Measurements from ENCODE around the gene GOLGA8M.
"Not testable (repeated sequence)": the region's sequence is repeated elsewhere in the genome, so short reads cannot be mapped to it uniquely, and the experiment has no call there.

The GOLGA8M gene

DNA sequence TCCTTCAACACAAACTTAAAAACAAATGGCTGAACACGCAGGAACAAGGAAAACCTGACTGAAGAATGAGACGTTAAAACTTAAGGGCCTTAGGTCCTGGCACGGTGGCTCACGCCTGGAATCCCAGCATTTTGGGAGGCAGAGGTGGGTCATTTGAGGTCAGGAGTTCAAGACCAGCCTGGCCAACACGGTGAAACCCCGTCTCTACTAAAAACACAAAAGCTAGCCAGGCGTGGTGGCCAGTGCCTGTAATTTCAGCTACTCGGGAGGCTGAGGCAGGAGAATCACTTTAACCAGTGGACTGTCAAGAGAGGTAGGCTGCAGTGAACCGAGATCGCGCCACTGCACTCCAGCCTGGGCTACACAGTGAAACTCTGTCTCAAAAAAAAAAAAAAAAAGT lies 6.4 kb upstream of the GOLGA8M start:
- not testable (repeated sequence) for H3K56ac ChIP-seq (ENCODE audit: low read length); H4K5ac ChIP-seq (ENCODE audit: low read length); H3K27ac ChIP-seq (ENCODE audit: low read depth, low read length); DNase-seq; H2BK15ac ChIP-seq (replicated peaks; ENCODE audit: low read depth); H2BK120ac ChIP-seq (ENCODE audit: low read depth, low read length); H2AK5ac ChIP-seq (ENCODE audit: low read length); H4K8ac ChIP-seq (ENCODE audit: low read depth, low read length); H3K23ac ChIP-seq (ENCODE audit: low read length); H3K4me2 ChIP-seq (ENCODE audit: low read length); H3K9ac ChIP-seq (ENCODE audit: low read length); H3K18ac ChIP-seq (ENCODE audit: low read length); H3K36me3 ChIP-seq (ENCODE audit: control insufficient read depth, insufficient read depth, low read length); H3K4me1 ChIP-seq (ENCODE audit: control insufficient read depth, low read depth, low read length); H3K4ac ChIP-seq (ENCODE audit: low read depth, low read length); H2BK5ac ChIP-seq (ENCODE audit: low read length); H3K79me2 ChIP-seq (ENCODE audit: control insufficient read depth, insufficient read depth, low read length); H3K4me3 ChIP-seq (ENCODE audit: low read length); H3K27me3 ChIP-seq (ENCODE audit: insufficient read depth, low read length, poor library complexity); H3K79me1 ChIP-seq (ENCODE audit: low read length)
- no CpG with 5 or more reads among the region's 11 CpGs for WGBS (ENCODE audit: extremely low coverage, insufficient coverage, low lambda C conversion rate)

- H3K27ac ChIP-seq (ENCODE audit: low read depth, low read length); H2BK15ac ChIP-seq (replicated peaks; ENCODE audit: low read depth); H3K9ac ChIP-seq (ENCODE audit: low read length); DNase-seq; H3K4me3 ChIP-seq (ENCODE audit: low read length); H3K79me2 ChIP-seq (ENCODE audit: control insufficient read depth, insufficient read depth, low read length); H3K36me3 ChIP-seq (ENCODE audit: control insufficient read depth, insufficient read depth, low read length); H3K27me3 ChIP-seq (ENCODE audit: insufficient read depth, low read length, poor library complexity); H4K5ac ChIP-seq (ENCODE audit: low read length); H2AK5ac ChIP-seq (ENCODE audit: low read length); H3K56ac ChIP-seq (ENCODE audit: low read length); H3K23ac ChIP-seq (ENCODE audit: low read length); H3K4me2 ChIP-seq (ENCODE audit: low read length); H3K18ac ChIP-seq (ENCODE audit: low read length); H4K8ac ChIP-seq (ENCODE audit: low read depth, low read length); H2BK120ac ChIP-seq (ENCODE audit: low read depth, low read length); H3K79me1 ChIP-seq (ENCODE audit: low read length); H3K4me1 ChIP-seq (ENCODE audit: control insufficient read depth, low read depth, low read length); H2BK5ac ChIP-seq (ENCODE audit: low read length); H3K4ac ChIP-seq (ENCODE audit: low read depth, low read length): not testable (repeated sequence)
- no CpG with 5 or more reads among the region's 4 CpGs for WGBS (ENCODE audit: extremely low coverage, insufficient coverage, low lambda C conversion rate)
Observed at GRCh38 chr15:28714176-28714575, 2.0 kb upstream of the GOLGA8M start.

DNA sequence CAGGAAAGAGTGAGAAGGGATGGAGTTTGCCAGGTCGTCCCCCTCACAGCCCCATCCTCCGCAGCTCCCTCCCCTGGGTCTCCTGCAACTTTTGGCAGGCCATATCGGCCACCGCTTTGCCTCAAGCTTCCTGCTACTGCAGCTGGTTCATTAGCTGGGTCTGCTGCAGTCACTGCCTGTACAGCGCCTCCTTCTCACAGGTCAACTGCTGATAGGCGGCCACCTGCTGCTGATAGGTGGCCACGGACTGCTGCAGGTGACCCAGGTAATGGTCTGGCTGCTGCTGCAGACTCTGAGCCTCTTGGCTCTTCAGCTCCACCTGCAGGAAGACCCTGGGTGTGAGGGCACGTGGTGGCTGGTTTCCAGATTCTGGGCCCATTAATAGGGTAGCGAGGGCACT lies 8.3 kb downstream of the GOLGA8M start:
- not testable (repeated sequence) for H3K4me2 ChIP-seq (ENCODE audit: low read length); H3K4me1 ChIP-seq (ENCODE audit: control insufficient read depth, low read depth, low read length); H4K5ac ChIP-seq (ENCODE audit: low read length); H2BK120ac ChIP-seq (ENCODE audit: low read depth, low read length); H3K18ac ChIP-seq (ENCODE audit: low read length); H2AK5ac ChIP-seq (ENCODE audit: low read length); H3K23ac ChIP-seq (ENCODE audit: low read length); H2BK15ac ChIP-seq (replicated peaks; ENCODE audit: low read depth); H3K36me3 ChIP-seq (ENCODE audit: control insufficient read depth, insufficient read depth, low read length); H3K79me1 ChIP-seq (ENCODE audit: low read length); H3K4ac ChIP-seq (ENCODE audit: low read depth, low read length); H3K56ac ChIP-seq (ENCODE audit: low read length); H2BK5ac ChIP-seq (ENCODE audit: low read length); H3K27me3 ChIP-seq (ENCODE audit: insufficient read depth, low read length, poor library complexity); H3K27ac ChIP-seq (ENCODE audit: low read depth, low read length); H3K9ac ChIP-seq (ENCODE audit: low read length); H4K8ac ChIP-seq (ENCODE audit: low read depth, low read length); H3K4me3 ChIP-seq (ENCODE audit: low read length); H3K79me2 ChIP-seq (ENCODE audit: control insufficient read depth, insufficient read depth, low read length)
- no CpG with 5 or more reads among the region's 9 CpGs for WGBS (ENCODE audit: extremely low coverage, insufficient coverage, low lambda C conversion rate)
- DNase-seq = peak; percentile 35

- not testable (repeated sequence) for H3K79me1 ChIP-seq (ENCODE audit: low read length); H3K4ac ChIP-seq (ENCODE audit: low read depth, low read length); H2BK5ac ChIP-seq (ENCODE audit: low read length); H3K27ac ChIP-seq (ENCODE audit: low read depth, low read length); H3K36me3 ChIP-seq (ENCODE audit: control insufficient read depth, insufficient read depth, low read length); H3K56ac ChIP-seq (ENCODE audit: low read length); H3K23ac ChIP-seq (ENCODE audit: low read length); H3K27me3 ChIP-seq (ENCODE audit: insufficient read depth, low read length, poor library complexity); H3K79me2 ChIP-seq (ENCODE audit: control insufficient read depth, insufficient read depth, low read length); H3K4me2 ChIP-seq (ENCODE audit: low read length); H3K9ac ChIP-seq (ENCODE audit: low read length); H4K5ac ChIP-seq (ENCODE audit: low read length); H3K4me3 ChIP-seq (ENCODE audit: low read length); DNase-seq; H2BK120ac ChIP-seq (ENCODE audit: low read depth, low read length); H4K8ac ChIP-seq (ENCODE audit: low read depth, low read length); H3K4me1 ChIP-seq (ENCODE audit: control insufficient read depth, low read depth, low read length); H3K18ac ChIP-seq (ENCODE audit: low read length); H2BK15ac ChIP-seq (replicated peaks; ENCODE audit: low read depth); H2AK5ac ChIP-seq (ENCODE audit: low read length)
- no CpG with 5 or more reads among the region's 11 CpGs for WGBS (ENCODE audit: extremely low coverage, insufficient coverage, low lambda C conversion rate)
Observed at GRCh38 chr15:28702427-28702826, 9.8 kb downstream of the GOLGA8M start.

GRCh38 chr15:28694006-28694751 lies 18.0 kb downstream of the GOLGA8M start:
- H3K56ac ChIP-seq (ENCODE audit: low read length); H3K23ac ChIP-seq (ENCODE audit: low read length); H4K5ac ChIP-seq (ENCODE audit: low read length); DNase-seq; H3K79me1 ChIP-seq (ENCODE audit: low read length); H3K4me2 ChIP-seq (ENCODE audit: low read length); H3K4ac ChIP-seq (ENCODE audit: low read depth, low read length); H3K36me3 ChIP-seq (ENCODE audit: control insufficient read depth, insufficient read depth, low read length); H2BK5ac ChIP-seq (ENCODE audit: low read length); H3K27me3 ChIP-seq (ENCODE audit: insufficient read depth, low read length, poor library complexity); H3K9ac ChIP-seq (ENCODE audit: low read length); H3K18ac ChIP-seq (ENCODE audit: low read length); H2BK15ac ChIP-seq (replicated peaks; ENCODE audit: low read depth); H3K4me1 ChIP-seq (ENCODE audit: control insufficient read depth, low read depth, low read length); H2AK5ac ChIP-seq (ENCODE audit: low read length); H3K79me2 ChIP-seq (ENCODE audit: control insufficient read depth, insufficient read depth, low read length); H4K8ac ChIP-seq (ENCODE audit: low read depth, low read length); H3K4me3 ChIP-seq (ENCODE audit: low read length); H2BK120ac ChIP-seq (ENCODE audit: low read depth, low read length); H3K27ac ChIP-seq (ENCODE audit: low read depth, low read length): not testable (repeated sequence)
- WGBS (ENCODE audit: extremely low coverage, insufficient coverage, low lambda C conversion rate) = no CpG with 5 or more reads among the region's 26 CpGs

GRCh38 chr15:28693021-28693420 lies 19.2 kb downstream of the GOLGA8M start:
- not testable (repeated sequence) for H3K18ac ChIP-seq (ENCODE audit: low read length); H3K56ac ChIP-seq (ENCODE audit: low read length); H3K79me1 ChIP-seq (ENCODE audit: low read length); H3K4me2 ChIP-seq (ENCODE audit: low read length); H2BK15ac ChIP-seq (replicated peaks; ENCODE audit: low read depth); H3K27ac ChIP-seq (ENCODE audit: low read depth, low read length); H4K8ac ChIP-seq (ENCODE audit: low read depth, low read length); H3K23ac ChIP-seq (ENCODE audit: low read length); H3K4me3 ChIP-seq (ENCODE audit: low read length); H3K27me3 ChIP-seq (ENCODE audit: insufficient read depth, low read length, poor library complexity); H4K5ac ChIP-seq (ENCODE audit: low read length); H3K36me3 ChIP-seq (ENCODE audit: control insufficient read depth, insufficient read depth, low read length); DNase-seq; H2AK5ac ChIP-seq (ENCODE audit: low read length); H3K9ac ChIP-seq (ENCODE audit: low read length); H3K79me2 ChIP-seq (ENCODE audit: control insufficient read depth, insufficient read depth, low read length); H2BK120ac ChIP-seq (ENCODE audit: low read depth, low read length); H3K4ac ChIP-seq (ENCODE audit: low read depth, low read length); H2BK5ac ChIP-seq (ENCODE audit: low read length); H3K4me1 ChIP-seq (ENCODE audit: control insufficient read depth, low read depth, low read length)
- WGBS (ENCODE audit: extremely low coverage, insufficient coverage, low lambda C conversion rate) = no CpG with 5 or more reads among the region's 14 CpGs

Data from mesendoderm (in vitro differentiated cells).